Kidney epithelial cell (primary cell): ENCODE measurements around the gene TMEM18. TPM values are rescaled to one million over a fixed set of nuclear protein-coding genes. Genes with fewer than 3 reads are reported as not detected.

Experiments used
- DNase-seq: peaks from one replicate; pipeline ENCODE4 v3.0.0-alpha.2; 2010; ENCODE audit warnings: low read depth
- H3K27me3 ChIP-seq: 2 replicates; pipeline ENCODE4 v1.6.0; 2011; ENCODE audit warnings: low read length; ENCODE audit not compliant: control insufficient read depth, insufficient read depth
- H3K36me3 ChIP-seq: 2 replicates; pipeline ENCODE4 v1.5.1; 2011; ENCODE audit warnings: low read length; ENCODE audit not compliant: control insufficient read depth, insufficient read depth
- H3K4me3 ChIP-seq: 2 replicates; pipeline ENCODE4 v1.5.1; 2011; ENCODE audit warnings: low read depth, mild to moderate bottlenecking, control low read depth, low read length
- total RNA-seq: library from RNA; depleted of rRNA; stranded (reverse); fragments of >200 nt; gene quantifications from 2 replicates; pipeline ENCODE4 v1.2.3, GENCODE V29; 2015
- TF ChIP-seq, protein P1 (sequence below): IDR thresholded peaks from 2 replicates; pipeline ENCODE4 v1.5.1; 2011; ENCODE audit warnings: mild to moderate bottlenecking, moderate library complexity, low read length, control low read depth, inconsistent platforms; ENCODE audit not compliant: insufficient read depth, poor library complexity, severe bottlenecking

Gene TMEM18
- total RNA-seq, 1 donor from 2014 or later = 37.1 TPM

DNA sequence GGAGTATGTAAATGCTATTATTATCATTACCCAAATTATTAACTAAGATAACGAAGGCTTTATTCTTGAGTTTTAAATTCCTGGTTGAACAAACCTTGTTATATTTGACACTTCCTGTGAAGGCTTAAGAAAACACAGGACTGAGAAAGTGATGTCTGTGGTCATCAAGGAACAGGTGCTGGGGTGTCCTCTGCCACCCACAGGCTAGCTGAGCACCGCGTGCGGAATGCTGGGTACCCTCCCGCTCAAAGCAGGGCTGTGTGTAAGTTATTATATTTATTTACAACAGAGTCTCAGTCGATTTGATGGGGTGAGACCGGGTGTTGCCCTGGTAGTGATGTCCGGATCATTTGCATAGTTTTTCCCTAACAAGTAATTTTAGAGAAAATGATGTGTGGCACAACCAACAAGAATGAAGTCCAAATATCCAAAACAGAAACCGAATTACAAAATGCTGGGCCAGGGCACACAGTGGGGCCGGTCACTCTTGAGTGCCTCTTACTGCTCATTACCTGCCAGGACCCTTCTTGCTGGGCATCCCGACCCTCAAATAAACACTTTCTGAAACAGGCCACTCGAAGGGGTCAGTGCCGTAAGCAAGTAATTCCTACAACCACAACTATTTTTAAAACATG lies 49.2 kb downstream of the TMEM18 start:
- TF ChIP-seq, protein P1, sequence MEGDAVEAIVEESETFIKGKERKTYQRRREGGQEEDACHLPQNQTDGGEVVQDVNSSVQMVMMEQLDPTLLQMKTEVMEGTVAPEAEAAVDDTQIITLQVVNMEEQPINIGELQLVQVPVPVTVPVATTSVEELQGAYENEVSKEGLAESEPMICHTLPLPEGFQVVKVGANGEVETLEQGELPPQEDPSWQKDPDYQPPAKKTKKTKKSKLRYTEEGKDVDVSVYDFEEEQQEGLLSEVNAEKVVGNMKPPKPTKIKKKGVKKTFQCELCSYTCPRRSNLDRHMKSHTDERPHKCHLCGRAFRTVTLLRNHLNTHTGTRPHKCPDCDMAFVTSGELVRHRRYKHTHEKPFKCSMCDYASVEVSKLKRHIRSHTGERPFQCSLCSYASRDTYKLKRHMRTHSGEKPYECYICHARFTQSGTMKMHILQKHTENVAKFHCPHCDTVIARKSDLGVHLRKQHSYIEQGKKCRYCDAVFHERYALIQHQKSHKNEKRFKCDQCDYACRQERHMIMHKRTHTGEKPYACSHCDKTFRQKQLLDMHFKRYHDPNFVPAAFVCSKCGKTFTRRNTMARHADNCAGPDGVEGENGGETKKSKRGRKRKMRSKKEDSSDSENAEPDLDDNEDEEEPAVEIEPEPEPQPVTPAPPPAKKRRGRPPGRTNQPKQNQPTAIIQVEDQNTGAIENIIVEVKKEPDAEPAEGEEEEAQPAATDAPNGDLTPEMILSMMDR = no peak
- no peaks in the 10 kb centered on the region for H3K27me3 ChIP-seq
- DNase-seq = no peak
- no peaks in the 10 kb centered on the region for H3K36me3 ChIP-seq
- no peak overlapping the region for H3K4me3 ChIP-seq

DNA sequence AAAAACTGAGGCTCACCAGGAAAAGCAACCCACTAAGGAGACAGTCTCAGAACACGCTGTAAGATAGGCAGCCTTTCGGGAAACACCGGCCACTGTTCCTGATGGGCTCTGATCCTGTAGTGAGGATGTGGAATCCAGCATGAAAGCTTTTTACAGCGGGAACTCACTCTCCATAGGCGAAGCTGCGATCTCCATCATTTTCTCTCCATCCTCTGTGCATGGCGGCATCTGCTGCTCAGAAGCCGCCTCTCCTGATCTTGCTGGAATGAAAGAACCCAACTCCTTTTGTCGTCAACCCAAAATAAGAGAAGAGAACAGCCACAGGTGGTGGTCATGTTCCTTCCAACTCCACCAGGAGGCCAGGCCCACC lies 49.9 kb downstream of the TMEM18 start:
- TF ChIP-seq, protein P1 = no peak
- Histone ChIP-seq H3K36me3 (no peaks in the 10 kb centered on the region), H3K27me3 (no peaks in the 10 kb centered on the region), H3K4me3 (no peak overlapping the region)
- DNase-seq = no peak

DNA sequence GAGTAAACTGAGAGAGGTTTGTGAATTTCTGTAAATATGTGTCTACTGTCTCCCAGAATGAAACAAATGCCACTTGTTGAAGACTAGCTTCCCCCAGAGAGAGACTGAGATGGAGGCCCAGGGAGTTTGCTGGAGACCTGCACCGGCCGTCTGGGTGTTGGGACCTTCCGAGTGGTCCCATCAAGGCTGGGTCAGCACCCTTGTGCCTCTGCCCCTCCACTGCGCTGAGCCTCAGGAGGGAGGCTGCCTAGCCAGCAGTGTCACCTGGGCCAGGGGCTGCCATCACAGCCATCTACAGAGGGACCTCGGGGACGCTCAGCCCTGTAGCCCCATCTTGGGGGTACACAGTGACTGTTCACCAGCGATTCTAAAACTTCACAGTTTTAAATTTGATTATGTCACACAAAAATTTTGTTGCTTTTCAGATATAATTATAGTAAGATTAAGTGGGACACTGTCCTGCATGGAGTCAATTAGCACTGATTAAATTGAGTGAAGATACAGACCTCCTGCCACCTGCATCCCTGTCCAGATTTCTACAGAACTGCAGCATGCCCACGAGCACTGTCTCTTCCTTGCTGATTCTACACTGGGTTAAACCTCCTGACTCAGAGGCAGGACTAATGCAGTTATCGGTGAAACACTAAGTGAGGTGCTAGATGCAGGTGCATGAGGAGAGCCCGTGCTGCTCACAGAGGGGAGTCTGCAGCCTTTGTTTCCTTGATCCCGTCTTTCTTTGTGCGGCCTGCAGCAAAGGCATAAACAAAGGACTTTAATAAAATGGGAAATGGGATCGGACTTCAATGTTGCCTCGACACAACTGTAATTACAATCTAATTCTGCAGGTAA lies 50.5 kb downstream of the TMEM18 start:
- DNase-seq = no peak
- no peaks in the 10 kb centered on the region for H3K36me3 ChIP-seq
- TF ChIP-seq, protein P1 = no peak
- H3K4me3 ChIP-seq = no peak overlapping the region
- H3K27me3 ChIP-seq = no peaks in the 10 kb centered on the region

DNA sequence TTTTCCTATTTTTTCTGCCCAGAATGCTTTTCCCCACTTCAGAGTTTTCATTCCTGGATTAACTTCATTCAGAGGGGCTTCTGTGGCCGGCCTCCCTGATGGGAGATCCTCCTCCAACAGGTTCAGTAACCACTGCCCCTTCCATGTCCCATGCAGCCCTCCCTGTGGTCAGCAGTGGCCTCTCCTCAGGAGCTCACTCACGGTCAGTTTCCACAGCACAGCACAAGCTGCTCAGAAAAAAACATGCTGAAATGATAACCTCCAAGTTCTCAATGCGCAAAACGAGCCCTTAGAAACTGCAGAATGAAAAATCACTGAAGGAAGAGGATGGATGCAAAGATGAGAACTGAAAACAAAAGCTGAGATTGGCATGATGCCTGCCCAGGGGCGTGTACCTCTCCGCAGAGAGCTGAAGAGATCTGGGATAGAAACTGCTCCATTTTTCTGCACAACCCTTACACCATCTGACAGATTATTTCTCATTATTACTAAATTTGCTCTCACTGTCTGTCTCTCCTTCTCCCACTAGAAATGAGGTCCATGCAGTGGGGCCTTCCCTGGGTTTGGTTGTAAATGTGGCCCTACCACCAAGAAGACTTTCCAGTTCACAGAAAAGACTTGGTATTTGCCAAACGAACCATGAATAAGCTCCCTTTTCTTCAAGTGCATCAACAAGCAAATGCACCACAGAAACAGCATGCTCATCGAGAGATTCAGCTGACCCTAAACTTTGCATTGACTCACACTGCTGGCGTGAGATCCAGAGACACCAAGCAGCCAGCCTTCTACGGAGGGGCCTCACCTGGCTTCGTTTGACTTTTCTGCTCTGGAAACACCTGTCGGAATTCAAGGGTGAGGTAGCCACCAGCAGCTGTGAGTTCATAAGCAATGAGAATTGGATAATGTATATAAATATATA lies 51.5 kb downstream of the TMEM18 start:
- TF ChIP-seq, protein P1 = no peak
- Histone ChIP-seq H3K4me3 (no peak overlapping the region), H3K36me3 (no peaks in the 10 kb centered on the region), H3K27me3 (no peaks in the 10 kb centered on the region)
- DNase-seq = no peak

DNA sequence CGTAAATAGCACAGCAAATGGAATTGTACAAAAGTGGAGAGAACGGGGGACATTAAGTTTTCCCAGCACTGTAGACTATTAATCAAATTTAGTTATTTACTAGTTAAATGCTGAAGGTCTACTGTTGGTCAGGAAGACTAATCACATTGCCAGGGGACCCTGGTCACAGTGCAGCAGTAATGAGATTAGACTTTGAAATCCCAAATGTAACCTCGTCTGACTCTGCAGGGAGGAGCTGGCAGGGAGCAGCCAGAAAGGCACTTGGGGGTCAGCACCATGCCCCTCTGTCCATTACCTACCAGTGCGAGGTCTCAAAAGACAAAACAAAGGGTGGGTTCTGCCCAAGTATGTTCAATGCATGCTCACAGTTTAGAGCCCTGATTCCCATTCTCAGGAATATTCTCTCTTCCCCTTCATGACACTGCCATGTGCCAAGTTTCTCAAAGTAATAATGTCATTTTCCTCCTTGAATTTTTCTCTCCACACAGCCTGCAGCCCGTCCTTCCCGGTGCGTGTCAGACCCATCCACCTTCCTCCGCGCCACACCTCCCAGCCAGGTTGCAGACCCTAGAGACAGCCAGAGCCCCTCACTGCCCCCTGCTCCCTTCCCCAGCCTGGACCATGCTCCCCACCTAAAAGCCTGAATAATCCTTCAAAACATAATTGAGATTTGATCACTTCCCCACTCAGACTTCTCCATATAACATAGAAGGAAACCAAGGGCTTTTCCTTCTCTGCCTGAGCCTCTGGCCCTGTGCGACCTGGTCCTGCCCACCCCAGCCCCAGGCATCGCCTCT lies 52.5 kb downstream of the TMEM18 start:
- no peaks in the 10 kb centered on the region for H3K27me3 ChIP-seq
- TF ChIP-seq, protein P1 = no peak
- DNase-seq = no peak
- H3K36me3 ChIP-seq = no peaks in the 10 kb centered on the region
- no peak overlapping the region for H3K4me3 ChIP-seq
